Neural cell (in vitro differentiated cells): Measurements from ENCODE around the gene NDUFB7. TPM values are rescaled to one million over a fixed set of nuclear protein-coding genes. Genes with fewer than 3 reads are reported as not detected.

Experiments
- H2AFZ ChIP-seq: fragments of 200-600, 300-800 bp; sonication (generic), shearing (Covaris generic); 2 replicates; pipeline ENCODE4 v1.6.0; 2014; ENCODE audit warnings: low read depth, mild to moderate bottlenecking, antibody characterized with exemption, low read length, moderate library complexity
- H3F3A ChIP-seq: fragments of 200-600 bp; shearing (Covaris generic); 2 replicates; pipeline ENCODE4 v1.6.1; 2016; ENCODE audit warnings: mild to moderate bottlenecking, moderate library complexity, mixed read lengths, antibody characterized with exemption, low read length; ENCODE audit not compliant: insufficient read depth, poor library complexity, severe bottlenecking
- H3K27ac ChIP-seq: fragments of 200-600, 300-800 bp; sonication (generic), shearing (Covaris generic); 2 replicates; pipeline ENCODE4 v1.5.1; 2014; ENCODE audit warnings: mild to moderate bottlenecking, low read length, moderate library complexity
- H3K27me3 ChIP-seq: fragments of 300-800, 200-600 bp; sonication (generic), shearing (Covaris generic); 2 replicates; pipeline ENCODE4 v1.6.0; 2014; ENCODE audit warnings: mild to moderate bottlenecking, low read depth, low read length, moderate library complexity; ENCODE audit not compliant: insufficient read depth
- H3K36me3 ChIP-seq: fragments of 300-800, 200-600 bp; sonication (generic), shearing (Covaris generic); 2 replicates; pipeline ENCODE4 v1.5.1; 2014; ENCODE audit warnings: mild to moderate bottlenecking, antibody characterized with exemption, low read length, moderate library complexity; ENCODE audit not compliant: insufficient read depth
- H3K4me2 ChIP-seq: fragments of 300-800, 200-600 bp; sonication (generic), shearing (Covaris generic); 2 replicates; pipeline ENCODE4 v1.6.0; 2014; ENCODE audit warnings: mild to moderate bottlenecking, low read length
- H3K4me3 ChIP-seq: fragments of 300-800, 200-600 bp; sonication (generic), shearing (Covaris generic); 2 replicates; pipeline ENCODE4 v1.5.1; 2014; ENCODE audit warnings: mild to moderate bottlenecking, low read length, moderate library complexity
- H3K79me2 ChIP-seq: fragments of 200-600 bp; shearing (Covaris generic); replicated peaks from 2 replicates; pipeline ENCODE4 v1.6.0; 2014; ENCODE audit warnings: mild to moderate bottlenecking, low read length, moderate library complexity; ENCODE audit not compliant: insufficient read depth
- H3K9ac ChIP-seq: fragments of 300-800, 200-600 bp; sonication (generic), shearing (Covaris generic); 2 replicates; pipeline ENCODE4 v1.6.1; 2016; ENCODE audit warnings: mild to moderate bottlenecking, low read length, mixed read lengths
- H3K9me2 ChIP-seq: fragments of 200-600 bp; shearing (Covaris generic); 2 replicates; pipeline ENCODE4 v1.6.1; 2016; ENCODE audit warnings: mild to moderate bottlenecking, low read length, mixed read lengths; ENCODE audit not compliant: insufficient read depth
- H3K9me3 ChIP-seq: fragments of 200-600, 300-800 bp; sonication (generic), shearing (Covaris generic); 2 replicates; pipeline ENCODE4 v1.6.1; 2016; ENCODE audit warnings: mild to moderate bottlenecking, mixed run types, low read length, moderate library complexity, mixed read lengths
- H4K20me1 ChIP-seq: fragments of 200-600 bp; shearing (Covaris generic); 2 replicates; pipeline ENCODE4 v1.6.1; 2016; ENCODE audit warnings: mild to moderate bottlenecking, mixed run types; ENCODE audit not compliant: insufficient read depth
- EP300 ChIP-seq: fragments of 450-650 bp; conservative IDR thresholded peaks from 2 replicates; pipeline ENCODE4 v1.6.1; 2014; ENCODE audit warnings: antibody characterized with exemption, mild to moderate bottlenecking, moderate library complexity; ENCODE audit not compliant: poor library complexity, severe bottlenecking
- EZH2 ChIP-seq: fragments of 200-600, 300-800 bp; shearing (Covaris generic), sonication (generic); IDR thresholded peaks from 2 replicates; pipeline ENCODE4 v1.6.1; 2014; ENCODE audit warnings: antibody characterized with exemption, low read length, borderline replicate concordance, mild to moderate bottlenecking; ENCODE audit not compliant: insufficient read depth, poor library complexity, severe bottlenecking
- MXI1 ChIP-seq: fragments of 450-650 bp; conservative IDR thresholded peaks from 2 replicates; pipeline ENCODE4 v1.6.1; 2014; ENCODE audit warnings: antibody characterized with exemption, mild to moderate bottlenecking; ENCODE audit not compliant: poor library complexity, severe bottlenecking
- POLR2AphosphoS5 ChIP-seq: IDR thresholded peaks from 2 replicates; pipeline ENCODE4 v1.6.1; 2012
- RAD21 ChIP-seq: fragments of 450-650 bp; conservative IDR thresholded peaks from 2 replicates; pipeline ENCODE4 v1.6.1; 2014; ENCODE audit warnings: antibody characterized with exemption, mild to moderate bottlenecking, moderate library complexity
- REST ChIP-seq: IDR thresholded peaks from 2 replicates; pipeline ENCODE4 v1.6.1; 2012; ENCODE audit warnings: borderline replicate concordance
- SMC3 ChIP-seq: fragments of 450-650 bp; conservative IDR thresholded peaks from 2 replicates; pipeline ENCODE4 v1.6.1; 2014; ENCODE audit warnings: antibody characterized with exemption, mild to moderate bottlenecking, moderate library complexity; ENCODE audit not compliant: poor library complexity
- TAF1 ChIP-seq: IDR thresholded peaks from 2 replicates; pipeline ENCODE4 v1.6.1; 2012; ENCODE audit warnings: low read depth
- polyA plus RNA-seq: library from polyadenylated mRNA; depleted of rRNA; stranded (reverse); fragments of >200 nt; gene quantifications from 2 replicates; pipeline ENCODE4 v1.2.3, GENCODE V29; 2014
- TF ChIP-seq, protein P1 (sequence below): fragments of 450-650 bp; IDR thresholded peaks from 2 replicates; pipeline ENCODE4 v1.5.1; 2014; ENCODE audit warnings: antibody characterized with exemption, mild to moderate bottlenecking, moderate library complexity; ENCODE audit not compliant: poor library complexity, severe bottlenecking

The NDUFB7 gene
- polyA plus RNA-seq, 1 donor from 2014 or later: 615 TPM

DNA sequence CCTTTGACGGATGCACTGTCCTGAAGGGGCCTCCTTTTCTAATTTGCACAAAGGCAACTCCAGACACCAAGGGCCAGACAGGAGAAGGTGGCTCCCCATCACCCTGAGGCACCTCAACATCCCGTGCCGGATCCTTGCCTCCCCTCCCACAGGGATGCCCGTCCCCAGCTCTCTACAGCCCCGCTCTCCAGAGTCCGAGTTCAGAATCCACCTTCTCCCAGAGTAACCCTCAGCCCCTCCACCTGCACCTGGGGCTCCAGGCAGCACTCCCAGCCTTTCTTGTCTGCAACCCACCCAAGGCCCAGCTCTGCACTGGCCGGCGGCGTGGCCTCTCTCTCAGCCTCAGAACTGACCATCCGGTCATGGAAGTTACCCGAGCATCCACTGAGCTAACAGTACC lies 4.8 kb downstream of the NDUFB7 start:
- H3K9me2 ChIP-seq: no peaks in the 10 kb centered on the region
- no peak overlapping the region for H3K27ac ChIP-seq
- no peak overlapping the region for H3K4me2 ChIP-seq
- H3F3A ChIP-seq: no peaks in the 10 kb centered on the region
- H3K27me3 ChIP-seq: no peaks in the 10 kb centered on the region
- H2AFZ ChIP-seq: no peak overlapping the region
- no peak overlapping the region for H3K4me3 ChIP-seq
- TF ChIP-seq, protein P1, sequence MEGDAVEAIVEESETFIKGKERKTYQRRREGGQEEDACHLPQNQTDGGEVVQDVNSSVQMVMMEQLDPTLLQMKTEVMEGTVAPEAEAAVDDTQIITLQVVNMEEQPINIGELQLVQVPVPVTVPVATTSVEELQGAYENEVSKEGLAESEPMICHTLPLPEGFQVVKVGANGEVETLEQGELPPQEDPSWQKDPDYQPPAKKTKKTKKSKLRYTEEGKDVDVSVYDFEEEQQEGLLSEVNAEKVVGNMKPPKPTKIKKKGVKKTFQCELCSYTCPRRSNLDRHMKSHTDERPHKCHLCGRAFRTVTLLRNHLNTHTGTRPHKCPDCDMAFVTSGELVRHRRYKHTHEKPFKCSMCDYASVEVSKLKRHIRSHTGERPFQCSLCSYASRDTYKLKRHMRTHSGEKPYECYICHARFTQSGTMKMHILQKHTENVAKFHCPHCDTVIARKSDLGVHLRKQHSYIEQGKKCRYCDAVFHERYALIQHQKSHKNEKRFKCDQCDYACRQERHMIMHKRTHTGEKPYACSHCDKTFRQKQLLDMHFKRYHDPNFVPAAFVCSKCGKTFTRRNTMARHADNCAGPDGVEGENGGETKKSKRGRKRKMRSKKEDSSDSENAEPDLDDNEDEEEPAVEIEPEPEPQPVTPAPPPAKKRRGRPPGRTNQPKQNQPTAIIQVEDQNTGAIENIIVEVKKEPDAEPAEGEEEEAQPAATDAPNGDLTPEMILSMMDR: no peak
- TF ChIP-seq TAF1 (no peak), REST (no peak), EP300 (no peak), EZH2 (no peak), SMC3 (no peak), POLR2AphosphoS5 (no peak), RAD21 (no peak), MXI1 (no peak)
- H4K20me1 ChIP-seq: no peaks in the 10 kb centered on the region
- no peak overlapping the region for H3K9ac ChIP-seq
- peaks cover 15% of the 10 kb centered on the region for H3K79me2 ChIP-seq
- no peaks in the 10 kb centered on the region for H3K36me3 ChIP-seq
- H3K9me3 ChIP-seq: no peaks in the 10 kb centered on the region

GRCh38 chr19:14566712-14567077 lies 5.2 kb downstream of the NDUFB7 start:
- Histone ChIP-seq H3K9ac (no peak overlapping the region), H3K9me3 (no peaks in the 10 kb centered on the region), H3F3A (no peaks in the 10 kb centered on the region), H3K36me3 (no peaks in the 10 kb centered on the region), H2AFZ (no peak overlapping the region), H3K27ac (no peak overlapping the region), H3K4me2 (no peak overlapping the region), H4K20me1 (no peaks in the 10 kb centered on the region), H3K9me2 (no peaks in the 10 kb centered on the region), H3K27me3 (no peaks in the 10 kb centered on the region), H3K4me3 (no peak overlapping the region), H3K79me2 (peaks cover 12% of the 10 kb centered on the region)
- TF ChIP-seq, protein P1: no peak
- no peak for TF ChIP-seq EZH2
- TF ChIP-seq TAF1: no peak
- no peak for TF ChIP-seq SMC3
- TF ChIP-seq RAD21: no peak
- TF ChIP-seq POLR2AphosphoS5: no peak
- no peak for TF ChIP-seq EP300
- no peak for TF ChIP-seq MXI1
- no peak for TF ChIP-seq REST
